BJ (cell line): ENCODE results near the gene CCT3. TPM values are rescaled to one million over a fixed set of nuclear protein-coding genes. Genes with fewer than 3 reads are reported as not detected.
"Not testable (repeated sequence)": the region's sequence is repeated elsewhere in the genome, so short reads cannot be mapped to it uniquely, and the experiment has no call there.

Source experiments
- CTCF ChIA-PET: fragments of 350-600 bp; formaldehyde crosslinking; extraction: SDS; loops from one replicate; lab custom pipeline; 2021; ENCODE audit warnings: antibody characterized with exemption, inconsistent platforms; lab: Yijun Ruan, JAX
- POLR2A ChIA-PET: fragments of 300-600 bp; sonication (Branson Sonifier 250); formaldehyde crosslinking; extraction: SDS; loops from one replicate; lab custom pipeline; 2021; ENCODE audit warnings: antibody characterized with exemption; lab: Charles Lee
- DNase-seq: peaks from one replicate; pipeline ENCODE4 v3.0.0-alpha.2; 2011; ENCODE audit warnings: low read depth
- H3K27me3 ChIP-seq: 2 replicates; pipeline ENCODE4 v1.6.0; 2011; ENCODE audit warnings: low read length; ENCODE audit not compliant: control insufficient read depth, insufficient read depth
- H3K36me3 ChIP-seq: 2 replicates; pipeline ENCODE4 v1.5.1; 2011; ENCODE audit warnings: low read length; ENCODE audit not compliant: control insufficient read depth, insufficient read depth
- H3K4me3 ChIP-seq: 2 replicates; pipeline ENCODE4 v1.5.1; 2011; ENCODE audit warnings: low read depth, mild to moderate bottlenecking, control low read depth, low read length
- polyA plus RNA-seq: library from polyadenylated mRNA; depleted of rRNA; stranded (reverse); fragments of >200 nt; gene quantifications from 2 replicates; pipeline ENCODE4 v1.2.3, GENCODE V29; 2011
- TF ChIP-seq, protein P1 (sequence below): IDR thresholded peaks from 2 replicates; pipeline ENCODE4 v1.5.1; 2011; ENCODE audit warnings: low read depth, mild to moderate bottlenecking, control low read depth, inconsistent platforms, low read length, moderate library complexity; ENCODE audit not compliant: insufficient read depth

The CCT3 gene
- polyA plus RNA-seq, 1 experiment: 275 TPM

DNA sequence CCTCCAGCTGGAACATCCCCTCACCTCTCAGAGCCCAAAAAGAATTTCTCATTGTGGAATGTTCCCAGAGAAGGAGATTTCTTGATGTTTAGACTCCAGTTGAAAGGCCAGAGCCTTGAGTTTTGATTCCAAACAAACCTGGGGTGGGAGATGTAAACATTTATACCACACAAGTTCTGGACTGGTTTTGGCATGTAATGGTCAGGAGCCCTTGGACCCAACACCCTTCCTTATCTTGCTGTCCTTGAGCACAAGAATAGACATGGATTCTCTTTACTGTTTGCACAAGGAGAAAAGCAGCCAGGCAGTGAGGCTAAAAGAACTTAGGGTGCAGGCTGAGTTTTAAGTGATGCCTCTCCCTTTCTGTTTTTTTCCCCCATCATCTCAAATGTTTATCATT is 35.5 kb upstream of the CCT3 start:
- Histone ChIP-seq H3K4me3 (no peak overlapping the region), H3K27me3 (peaks cover 13% of the 10 kb centered on the region), H3K36me3 (no peaks in the 10 kb centered on the region)
- TF ChIP-seq, protein P1, sequence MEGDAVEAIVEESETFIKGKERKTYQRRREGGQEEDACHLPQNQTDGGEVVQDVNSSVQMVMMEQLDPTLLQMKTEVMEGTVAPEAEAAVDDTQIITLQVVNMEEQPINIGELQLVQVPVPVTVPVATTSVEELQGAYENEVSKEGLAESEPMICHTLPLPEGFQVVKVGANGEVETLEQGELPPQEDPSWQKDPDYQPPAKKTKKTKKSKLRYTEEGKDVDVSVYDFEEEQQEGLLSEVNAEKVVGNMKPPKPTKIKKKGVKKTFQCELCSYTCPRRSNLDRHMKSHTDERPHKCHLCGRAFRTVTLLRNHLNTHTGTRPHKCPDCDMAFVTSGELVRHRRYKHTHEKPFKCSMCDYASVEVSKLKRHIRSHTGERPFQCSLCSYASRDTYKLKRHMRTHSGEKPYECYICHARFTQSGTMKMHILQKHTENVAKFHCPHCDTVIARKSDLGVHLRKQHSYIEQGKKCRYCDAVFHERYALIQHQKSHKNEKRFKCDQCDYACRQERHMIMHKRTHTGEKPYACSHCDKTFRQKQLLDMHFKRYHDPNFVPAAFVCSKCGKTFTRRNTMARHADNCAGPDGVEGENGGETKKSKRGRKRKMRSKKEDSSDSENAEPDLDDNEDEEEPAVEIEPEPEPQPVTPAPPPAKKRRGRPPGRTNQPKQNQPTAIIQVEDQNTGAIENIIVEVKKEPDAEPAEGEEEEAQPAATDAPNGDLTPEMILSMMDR: no peak
- DNase-seq: no peak
- POLR2A ChIA-PET: no interaction called here
- CTCF ChIA-PET: interaction anchor here (1.3 to 3.8 kb wide), 4 partner anchors 12 to 254 kb away, joined by 5 to 25 read pairs (median 8); no protein-coding TSS in a partner anchor

DNA sequence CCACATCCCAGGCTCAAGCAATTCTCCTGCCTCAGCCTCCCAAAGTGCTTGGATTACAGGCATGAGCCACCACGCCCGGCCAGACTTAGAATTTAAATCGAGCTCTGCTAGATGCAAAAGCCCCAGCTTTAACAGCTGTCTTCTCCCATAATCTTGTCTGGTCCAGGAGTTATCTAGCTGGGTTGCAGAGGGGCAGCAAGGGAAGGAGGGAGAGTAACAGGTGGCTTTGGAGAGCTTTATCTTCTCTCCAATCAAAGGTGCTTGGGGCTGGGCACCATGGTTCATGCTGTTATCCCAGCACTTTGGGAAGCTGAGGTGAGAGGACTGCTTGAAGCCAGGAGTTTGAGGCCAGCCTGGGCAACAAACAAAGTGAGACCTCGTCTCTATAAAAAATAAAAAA is 34.8 kb upstream of the CCT3 start:
- Histone ChIP-seq H3K27me3 (peaks cover 13% of the 10 kb centered on the region), H3K36me3 (no peaks in the 10 kb centered on the region), H3K4me3 (no peak overlapping the region)
- DNase-seq: no peak
- POLR2A ChIA-PET: no interaction called here
- TF ChIP-seq, protein P1: no peak
- CTCF ChIA-PET: interaction anchor here (1.3 to 3.8 kb wide), 4 partner anchors 11 to 254 kb away, joined by 5 to 25 read pairs (median 8); no protein-coding TSS in a partner anchor

DNA sequence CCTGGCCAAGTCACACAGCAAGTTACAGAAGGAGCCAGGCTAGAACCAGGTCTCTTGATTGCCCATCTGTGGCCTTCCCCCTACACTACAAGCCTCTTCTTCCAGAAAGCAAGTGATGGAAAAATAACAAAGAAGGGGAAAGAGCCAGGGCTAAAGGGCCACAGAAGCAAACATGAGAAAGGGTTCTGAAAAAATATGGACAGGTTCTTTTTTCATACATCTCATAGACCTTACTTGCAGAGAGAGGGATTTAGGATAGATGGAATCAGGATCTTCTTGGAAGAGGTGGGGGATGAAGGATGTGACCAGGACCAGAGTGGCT is 34.1 kb upstream of the CCT3 start:
- TF ChIP-seq, protein P1: no peak
- no peaks in the 10 kb centered on the region for H3K36me3 ChIP-seq
- H3K4me3 ChIP-seq: no peak overlapping the region
- peaks cover 13% of the 10 kb centered on the region for H3K27me3 ChIP-seq
- CTCF ChIA-PET: interaction anchor here (1.6 to 3.8 kb wide), 5 partner anchors 14 to 255 kb away, joined by 4 to 25 read pairs (median 8); no protein-coding TSS in a partner anchor
- POLR2A ChIA-PET: no interaction called here
- DNase-seq: no peak

DNA sequence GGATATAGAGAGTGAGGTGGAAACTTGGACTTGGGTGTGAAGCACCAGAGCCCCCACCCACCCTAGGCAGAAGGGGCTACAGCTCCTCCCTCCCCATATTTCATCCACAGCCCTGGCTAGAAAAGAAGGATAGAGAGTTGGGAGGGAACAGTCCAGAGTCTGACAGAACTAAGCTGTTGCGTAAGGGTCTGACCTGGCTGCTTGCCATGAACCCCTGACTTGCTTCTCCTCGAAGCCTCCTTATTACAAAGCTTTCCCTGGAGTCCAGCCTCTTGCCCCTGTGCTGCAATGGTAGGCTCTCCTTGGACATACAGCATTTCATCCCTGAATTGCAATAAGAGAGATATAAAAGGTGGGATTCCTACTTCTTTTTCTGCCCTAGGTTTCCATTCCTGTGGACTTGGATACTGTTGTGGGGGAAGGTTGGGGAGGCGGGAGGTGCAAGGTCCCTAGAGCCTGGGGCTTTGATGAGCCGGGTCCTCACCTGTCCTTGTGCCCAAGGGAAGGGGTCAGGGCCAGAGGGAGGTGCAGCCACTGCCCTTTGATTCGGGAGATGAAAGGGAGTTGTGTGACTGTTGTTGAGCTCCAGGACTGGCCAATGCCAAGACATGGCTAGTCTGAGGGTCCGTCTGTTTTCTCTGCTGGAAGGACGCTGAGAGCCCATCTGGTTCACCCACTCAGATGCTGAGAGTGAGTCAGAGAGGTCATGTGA is 33.6 kb upstream of the CCT3 start:
- no peak for DNase-seq
- TF ChIP-seq, protein P1: no peak
- Histone ChIP-seq H3K4me3 (no peak overlapping the region), H3K36me3 (no peaks in the 10 kb centered on the region), H3K27me3 (peaks cover 15% of the 10 kb centered on the region)
- CTCF ChIA-PET: interaction anchor here (0.9 to 3.8 kb wide), 8 partner anchors 11 to 256 kb away, joined by 4 to 25 read pairs (median 4); no protein-coding TSS in a partner anchor
- POLR2A ChIA-PET: no interaction called here

DNA sequence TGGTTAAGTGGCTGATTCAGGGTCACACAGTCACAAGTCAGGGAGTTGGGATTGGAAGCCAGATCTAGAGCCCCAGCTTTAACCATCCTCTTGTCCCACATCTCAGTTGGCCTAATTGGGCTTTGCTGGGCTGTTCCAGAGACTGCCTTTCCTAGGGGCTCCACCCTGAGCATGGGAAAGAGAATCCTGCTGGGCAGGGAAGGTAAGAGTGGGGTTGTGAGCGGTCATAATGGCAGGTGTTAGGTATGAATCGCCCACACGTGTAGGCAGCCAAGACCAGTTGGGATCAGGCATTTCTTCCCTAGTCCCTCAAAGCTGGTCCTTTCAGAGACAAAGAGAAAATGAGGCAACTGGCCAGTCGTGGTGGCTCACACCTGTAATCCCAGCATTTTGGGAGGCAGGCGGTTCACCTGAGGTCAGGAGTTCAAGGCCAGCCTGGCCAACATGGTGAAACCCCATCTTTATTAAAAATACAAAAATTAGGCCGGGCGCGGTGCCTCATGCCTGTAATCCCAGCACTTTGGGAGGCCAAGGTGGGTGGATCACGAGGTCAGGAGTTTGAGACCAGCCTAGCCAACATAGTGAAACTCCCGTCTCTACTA is 31.7 kb upstream of the CCT3 start:
- H3K4me3 ChIP-seq, H3K36me3 ChIP-seq, POLR2A ChIA-PET, DNase-seq: not testable (repeated sequence)
- H3K27me3 ChIP-seq: peaks cover 20% of the 10 kb centered on the region
- CTCF ChIA-PET: interaction anchor here (0.9 to 3.8 kb wide), 6 partner anchors 8 to 16 kb away, joined by 3 to 25 read pairs (median 3); no protein-coding TSS in a partner anchor
